ENCODE measurements around the gene SPN. TPM values are rescaled to one million over a fixed set of nuclear protein-coding genes. Genes with fewer than 3 reads are reported as not detected.

SPN gene
- total and polyA plus RNA-seq, 9 of the 15 experiments (the other 6 are each of a cell fraction or from before 2014, with no cell fraction given): 24.3 to 225 (median 79.4) TPM

- Histone ChIP-seq H3K27ac (ENCODE audit: extremely low read depth, low read depth, low read length) (peak overlapping the region; percentile 40; the same call in 1 of the 3 replicates), H3K4me2 (ENCODE audit: insufficient read depth, low read length) (no peak overlapping the region), H3K9me1 (ENCODE audit: control insufficient read depth, insufficient read depth, low read length) (no peaks in the 10 kb centered on the region), H3K79me2 (ENCODE audit: control insufficient read depth, insufficient read depth, low read length) (no peaks in the 10 kb centered on the region), H3K27me3 (ENCODE audit: control insufficient read depth in 2 of 2, insufficient read depth in 2 of 2, low read length in 2 of 2) (no peaks in the 10 kb centered on the region), H3K4me3 (no peak overlapping the region), H3K9ac (ENCODE audit: insufficient read depth in 1 of 2, low read depth in 2 of 2, low read length in 2 of 2) (peak overlapping the region; percentile 9 to 17; a peak in 2 of 4 replicates), H3K9me3 (replicated peaks; ENCODE audit: control insufficient read depth, insufficient read depth, low read depth, low read length) (no peaks in the 10 kb centered on the region), H2AFZ (ENCODE audit: low read depth, low read length) (peak overlapping the region; percentile 86), H4K20me1 (replicated peaks; ENCODE audit: control insufficient read depth, insufficient read depth, low read length) (no peaks in the 10 kb centered on the region), H3K4me1 (replicated peaks in 1 of 2; ENCODE audit: control insufficient read depth in 2 of 2, insufficient read depth in 2 of 2, low read length in 2 of 2) (peaks cover 21 to 26% of the 10 kb centered on the region in 2 experiments), H3K36me3 (ENCODE audit: control insufficient read depth, insufficient read depth, low read length) (no peaks in the 10 kb centered on the region)
- peak in 1 of 4 experiments; percentile 5 for DNase-seq (ENCODE audit: extremely low read depth in 1 of 4, low spot score in 3 of 4)
- no peak for TF ChIP-seq FOXJ2 (tag; IDR thresholded peaks at IDR 0.05)
- TF ChIP-seq ZNF133 (CRISPR knock-in tag; IDR thresholded peaks at IDR 0.05): no peak
- CTCF ChIA-PET (ENCODE audit: low intra/inter-chr PET ratio): no interaction called here
- no peak for FAIRE-seq
- WGBS (ENCODE audit: insufficient coverage, low coverage, missing lambda C conversion rate): 73% methylated on average over 9 of the region's 9 CpGs
- POLR2A ChIA-PET: no interaction called here
- no TSS peak for BruUV-seq (replicated peaks)
- in situ Hi-C loops (cut with MboI) (no loop called here), intact Hi-C loops (cut with micrococcal nuclease) (loop anchor here (2.0 to 5.0 kb wide), 4 partner anchors 18 to 68 kb away; partner anchors contain the start of genes QPRT and SPN)
- ATAC-seq: no peak
These were observed 18.6 kb upstream of the SPN start for GRCh38 chr16:29644338-29644857.

GRCh38 chr16:29644973-29645693, 17.9 kb upstream of the SPN start:
- intact Hi-C loops (cut with micrococcal nuclease) (loop anchor here (2.0 to 5.0 kb wide), 4 partner anchors 18 to 67 kb away; partner anchors contain the start of genes QPRT and SPN), in situ Hi-C loops (cut with MboI) (no loop called here)
- no peaks in the 10 kb centered on the region for H3K27me3 ChIP-seq (ENCODE audit: control insufficient read depth in 2 of 2, insufficient read depth in 2 of 2, low read length in 2 of 2)
- no peak for FAIRE-seq
- no peaks in the 10 kb centered on the region for H3K9me3 ChIP-seq (replicated peaks; ENCODE audit: control insufficient read depth, insufficient read depth, low read depth, low read length)
- no peaks in the 10 kb centered on the region for H3K9me1 ChIP-seq (ENCODE audit: control insufficient read depth, insufficient read depth, low read length)
- ChIA-PET CTCF (ENCODE audit: low intra/inter-chr PET ratio) (no interaction called here), POLR2A (interaction anchor here (0.5 to 1.1 kb wide), 4 partner anchors 10 to 134 kb away, joined by 3 to 5 read pairs (median 3); no protein-coding TSS in a partner anchor)
- no TSS peak for BruUV-seq (replicated peaks)
- 75% methylated on average over 4 of the region's 4 CpGs for WGBS (ENCODE audit: insufficient coverage, low coverage, missing lambda C conversion rate)
- H3K4me1 ChIP-seq (replicated peaks in 1 of 2; ENCODE audit: control insufficient read depth in 2 of 2, insufficient read depth in 2 of 2, low read length in 2 of 2): peaks cover 26 to 32% of the 10 kb centered on the region in 2 experiments
- peak overlapping the region; percentile 66; the same call in 2 of the 3 replicates for H3K27ac ChIP-seq (ENCODE audit: extremely low read depth, low read depth, low read length)
- H3K36me3 ChIP-seq (ENCODE audit: control insufficient read depth, insufficient read depth, low read length): no peaks in the 10 kb centered on the region
- H3K79me2 ChIP-seq (ENCODE audit: control insufficient read depth, insufficient read depth, low read length): no peaks in the 10 kb centered on the region
- H3K4me2 ChIP-seq (ENCODE audit: insufficient read depth, low read length): no peak overlapping the region
- H2AFZ ChIP-seq (ENCODE audit: low read depth, low read length): peak overlapping the region; percentile 86
- peak in 1 of 4 experiments; percentile 2 for DNase-seq (ENCODE audit: extremely low read depth in 1 of 4, low spot score in 3 of 4)
- no peak overlapping the region for H3K9ac ChIP-seq (ENCODE audit: insufficient read depth in 1 of 2, low read depth in 2 of 2, low read length in 2 of 2)
- no peak overlapping the region for H3K4me3 ChIP-seq
- ATAC-seq: no peak
- H4K20me1 ChIP-seq (replicated peaks; ENCODE audit: control insufficient read depth, insufficient read depth, low read length): no peaks in the 10 kb centered on the region
- TF ChIP-seq HOMEZ (CRISPR knock-in tag; IDR thresholded peaks at IDR 0.05) (no peak), MYC (IDR thresholded peaks at IDR 0.05; ENCODE audit: low read depth, low read length) (no peak), MYC (CRISPR knock-in tag; IDR thresholded peaks at IDR 0.05; ENCODE audit: borderline replicate concordance, low read depth) (no peak), ADNP (tag; IDR thresholded peaks at IDR 0.05) (peak; percentile 40; the same call in 1 of the 2 replicates), VEZF1 (CRISPR knock-in tag; IDR thresholded peaks at IDR 0.05) (no peak), ZNF639 (CRISPR knock-in tag; conservative IDR thresholded peaks at IDR 0.05 in 1 of 2, IDR thresholded peaks at IDR 0.05 in 1 of 2) (0 out of 4 replicates have a peak, but pooled peaks of 1 of the 2 experiments have one; percentile 26)
